HG02973 (cell line): ENCODE data around the gene SLC7A8.

ENCODE experiments used
- ATAC-seq: cut with Tn5 transposase; IDR thresholded peaks from one replicate; pipeline ENCODE4 v1.9.1; 2021; ENCODE audit warnings: moderate library complexity; ENCODE audit not compliant: unreplicated experiment

The SLC7A8 gene

GRCh38 chr14:23097786-23098185 is 85.7 kb downstream of the SLC7A8 start:
- ATAC-seq: no peak

DNA sequence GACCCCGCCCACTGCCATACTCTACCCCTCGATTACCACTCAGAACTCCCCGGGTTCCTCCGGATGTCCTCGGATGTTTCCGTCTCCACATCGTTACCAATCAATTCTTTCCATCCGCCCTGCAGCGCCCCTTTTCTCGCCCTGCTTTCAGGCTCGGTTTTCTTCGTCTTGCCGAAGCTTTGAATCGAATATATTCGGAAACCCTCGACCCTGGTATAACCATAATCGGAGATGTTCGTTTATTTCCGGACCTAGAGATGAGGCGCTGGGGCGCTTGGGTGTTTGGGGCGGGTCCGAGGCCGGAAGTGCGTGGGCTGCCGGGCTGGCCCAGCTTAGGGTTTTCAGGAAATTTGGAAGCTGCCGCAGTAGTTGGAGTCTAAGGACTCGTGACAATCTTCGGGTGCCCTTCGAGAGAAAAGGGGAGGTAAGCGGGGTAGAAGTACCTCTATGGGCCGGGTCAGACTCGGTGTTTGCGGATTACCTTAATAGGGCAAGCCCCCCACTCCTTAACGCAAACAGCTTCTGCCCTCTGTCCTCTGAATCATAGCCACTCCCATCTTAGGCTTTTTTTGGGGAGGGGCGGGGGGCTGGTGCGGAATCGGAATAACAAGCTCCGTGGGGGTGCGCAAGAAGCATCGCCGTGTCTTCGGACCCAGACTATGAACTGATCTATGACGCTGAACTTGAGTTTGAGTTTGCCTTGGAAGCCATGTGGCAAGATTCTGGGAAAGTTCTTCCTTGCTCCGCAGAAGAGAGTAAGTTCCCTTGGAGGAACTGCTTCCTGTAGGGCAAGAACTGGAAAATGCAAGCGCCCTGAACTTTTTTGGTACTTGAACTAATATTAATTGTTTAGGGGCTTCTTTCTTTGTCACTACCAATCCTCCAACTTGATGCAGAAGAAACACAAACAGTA is 88.0 kb downstream of the SLC7A8 start, which contains the start of gene C14orf119:
TSS of gene C14orf119 (plus strand) at position 310 of the 913 bp plus-strand sequence. CDS start 2,154 bp downstream, outside the sequence.
- peak; percentile 89 for ATAC-seq

- peak; percentile 22 for ATAC-seq
Measured at GRCh38 chr14:23094666-23095195, 88.7 kb downstream of the SLC7A8 start, which contains the start of gene ACIN1. Gene ACIN1, minus strand, starts transcription at chr14:23095136. Its CDS starts 24 bp downstream, at chr14:23095112.

GRCh38 chr14:23093991-23094665 is 89.3 kb downstream of the SLC7A8 start:
- ATAC-seq: no peak

GRCh38 chr14:23093526-23093925 is 89.9 kb downstream of the SLC7A8 start:
- no peak for ATAC-seq

GRCh38 chr14:23093104-23093503 is 90.4 kb downstream of the SLC7A8 start:
- no peak for ATAC-seq

GRCh38 chr14:23091294-23092225 is 91.9 kb downstream of the SLC7A8 start:
- no peak for ATAC-seq

GRCh38 chr14:23090254-23090636 is 93.2 kb downstream of the SLC7A8 start:
- no peak for ATAC-seq

GRCh38 chr14:23089498-23090253 is 93.8 kb downstream of the SLC7A8 start:
- ATAC-seq: no peak

- ATAC-seq: no peak
Measured at GRCh38 chr14:23086565-23086964, 96.9 kb downstream of the SLC7A8 start.

GRCh38 chr14:23085458-23085857 is 98.0 kb downstream of the SLC7A8 start:
- no peak for ATAC-seq

- ATAC-seq: no peak
Measured at GRCh38 chr14:23080474-23080873, 103.0 kb downstream of the SLC7A8 start.

DNA sequence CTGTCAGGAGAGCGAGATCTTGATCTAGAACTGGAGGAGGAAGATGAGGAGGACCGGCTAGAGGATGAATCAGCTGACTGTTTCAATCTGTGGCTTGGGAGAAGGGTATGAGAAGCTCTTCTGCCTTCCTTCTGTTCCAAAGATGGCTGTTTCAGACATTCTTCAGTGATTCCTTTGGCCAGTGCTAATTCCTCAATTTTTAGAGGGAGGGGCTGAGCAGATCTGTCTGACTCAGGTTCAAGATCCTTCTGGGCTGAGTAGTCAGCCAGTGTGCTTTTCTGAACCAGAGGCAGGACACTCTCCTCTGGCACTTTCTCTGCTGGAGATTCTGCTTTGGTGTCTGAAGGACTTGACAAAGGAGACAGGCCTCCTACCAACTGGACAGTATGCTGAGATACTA is 103.7 kb downstream of the SLC7A8 start:
- ATAC-seq: no peak

- no peak for ATAC-seq
Measured at GRCh38 chr14:23078692-23079116, 104.8 kb downstream of the SLC7A8 start.

DNA sequence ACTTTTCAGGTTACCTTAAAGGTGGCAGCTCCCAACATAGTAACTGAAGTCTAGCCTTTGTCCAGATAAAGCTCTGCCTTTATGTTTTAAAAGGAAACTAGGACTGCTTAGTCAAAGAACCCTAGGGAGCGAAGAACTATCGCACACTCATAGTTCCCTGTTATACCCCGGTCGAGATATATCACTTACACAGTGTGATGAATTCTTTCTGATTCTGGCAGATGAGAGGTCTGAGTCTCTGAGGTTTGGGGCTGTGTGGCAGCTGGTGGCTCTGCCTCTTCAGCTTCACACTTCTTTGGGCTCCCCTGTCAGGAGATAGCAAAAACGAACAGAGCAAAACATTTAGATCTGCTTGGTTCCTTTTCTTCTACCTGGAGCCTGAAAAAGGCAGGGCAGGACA is 105.5 kb downstream of the SLC7A8 start:
- no peak for ATAC-seq

- ATAC-seq: no peak
Measured at GRCh38 chr14:23076785-23077408, 106.6 kb downstream of the SLC7A8 start.
